Neural progenitor cell (in vitro differentiated cells): ENCODE measurements around the gene AEBP2.

Source experiments
- CTCF ChIP-seq: fragments of 200-600 bp; sonication (generic); IDR thresholded peaks from 2 replicates; pipeline ENCODE4 v1.5.1; 2017; ENCODE audit warnings: antibody characterized with exemption, mild to moderate bottlenecking
- EZH2 ChIP-seq: fragments of 200-600 bp; sonication (generic); IDR thresholded peaks from 2 replicates; pipeline ENCODE4 v1.6.1; 2017; ENCODE audit warnings: antibody characterized with exemption, mild to moderate bottlenecking, moderate library complexity

- no peak for TF ChIP-seq CTCF
- TF ChIP-seq EZH2, result no peak
Measured at GRCh38 chr12:19525274-19525673, 86.0 kb downstream of the AEBP2 start.
